HFFc6 (cell line): Measurements from ENCODE around the gene GTF3C4. TPM values are rescaled to one million over a fixed set of nuclear protein-coding genes. Genes with fewer than 3 reads are reported as not detected.
A peak's percentile ranks its signal among the peaks of the same experiment; 100 is the strongest.

Experiments used
- DNase-seq: peaks from one replicate; pipeline ENCODE4 v3.0.0-alpha.2; 2018
- H3K27ac Mint-ChIP-seq: 2 replicates; pipeline ENCODE4 v1.8.0; 2020; ENCODE audit warnings: mild to moderate bottlenecking, mixed read lengths
- H3K27me3 Mint-ChIP-seq: 2 replicates; pipeline ENCODE4 v1.8.0; 2021; ENCODE audit warnings: mild to moderate bottlenecking, moderate library complexity, mixed read lengths; ENCODE audit not compliant: insufficient read depth
- H3K36me3 Mint-ChIP-seq: 2 replicates; pipeline ENCODE4 v1.8.0; 2021; ENCODE audit warnings: low read depth, mixed read lengths
- H3K4me1 Mint-ChIP-seq: 2 replicates; pipeline ENCODE4 v1.8.0; 2020; ENCODE audit warnings: low read depth, mixed read lengths
- H3K4me3 Mint-ChIP-seq: 2 replicates; pipeline ENCODE4 v1.8.0; 2020; ENCODE audit warnings: mild to moderate bottlenecking, moderate library complexity, mixed read lengths
- H3K9me3 Mint-ChIP-seq: 2 replicates; pipeline ENCODE4 v1.8.0; 2020; ENCODE audit warnings: mild to moderate bottlenecking, mixed read lengths
- total RNA-seq, 6 experiments: library from RNA; stranded (reverse); fragmentation: NEBNext Ultra II Directional; extraction: Animal tissue kit (Norgen Biotek cat#: 25700); gene quantifications; 2 replicates in 1 of 6; 3 replicates in 5 of 6; pipeline ENCODE4 v1.2.3, GENCODE V29; 2021
- TF ChIP-seq, protein P1 (sequence below): fragments of 200-600 bp; sonication (generic); IDR thresholded peaks from 2 replicates; pipeline ENCODE4 v1.5.0; 2021; ENCODE audit warnings: antibody characterized with exemption, mild to moderate bottlenecking

The GTF3C4 gene
- total RNA-seq, 6 experiments from 2014 or later = 13.5 to 16.0 (median 15.1) TPM

DNA sequence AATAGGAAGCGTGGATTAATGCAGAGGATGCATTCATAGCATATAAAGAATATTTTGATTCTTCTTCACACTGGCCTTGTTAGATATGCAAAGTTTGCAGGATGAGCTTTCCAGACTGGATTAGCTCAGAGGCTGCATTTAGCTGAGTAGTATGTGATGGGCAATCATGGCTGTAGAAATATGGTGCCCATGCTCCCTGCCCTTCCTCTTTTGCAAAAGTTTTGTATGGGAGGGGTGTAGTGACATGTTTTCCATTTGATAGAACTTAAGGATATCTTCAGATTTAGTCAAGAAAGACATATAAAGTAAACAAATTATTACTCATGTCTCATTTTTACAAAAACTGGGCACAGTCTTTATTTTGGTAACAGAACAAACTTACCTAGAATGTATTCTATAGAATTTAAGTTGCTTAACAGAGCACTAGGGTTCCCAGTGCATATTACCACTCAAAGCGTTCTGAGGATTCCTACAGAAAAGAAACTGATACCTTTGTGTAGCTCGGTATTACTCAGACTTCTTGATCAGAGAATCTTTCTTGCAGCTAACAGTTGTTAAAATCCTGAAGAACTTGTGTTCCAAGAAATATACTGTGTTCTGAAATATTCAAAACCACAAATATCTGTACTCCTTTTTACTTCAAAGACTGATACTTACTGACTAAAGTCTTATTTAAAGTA lies 9.8 kb downstream of the GTF3C4 start:
- Mint-ChIP-seq H3K27me3 (no peaks in the 10 kb centered on the region), H3K4me1 (peaks cover 27% of the 10 kb centered on the region), H3K27ac (no peak overlapping the region), H3K9me3 (no peaks in the 10 kb centered on the region), H3K36me3 (peaks cover 38% of the 10 kb centered on the region), H3K4me3 (no peak overlapping the region)
- TF ChIP-seq, protein P1, sequence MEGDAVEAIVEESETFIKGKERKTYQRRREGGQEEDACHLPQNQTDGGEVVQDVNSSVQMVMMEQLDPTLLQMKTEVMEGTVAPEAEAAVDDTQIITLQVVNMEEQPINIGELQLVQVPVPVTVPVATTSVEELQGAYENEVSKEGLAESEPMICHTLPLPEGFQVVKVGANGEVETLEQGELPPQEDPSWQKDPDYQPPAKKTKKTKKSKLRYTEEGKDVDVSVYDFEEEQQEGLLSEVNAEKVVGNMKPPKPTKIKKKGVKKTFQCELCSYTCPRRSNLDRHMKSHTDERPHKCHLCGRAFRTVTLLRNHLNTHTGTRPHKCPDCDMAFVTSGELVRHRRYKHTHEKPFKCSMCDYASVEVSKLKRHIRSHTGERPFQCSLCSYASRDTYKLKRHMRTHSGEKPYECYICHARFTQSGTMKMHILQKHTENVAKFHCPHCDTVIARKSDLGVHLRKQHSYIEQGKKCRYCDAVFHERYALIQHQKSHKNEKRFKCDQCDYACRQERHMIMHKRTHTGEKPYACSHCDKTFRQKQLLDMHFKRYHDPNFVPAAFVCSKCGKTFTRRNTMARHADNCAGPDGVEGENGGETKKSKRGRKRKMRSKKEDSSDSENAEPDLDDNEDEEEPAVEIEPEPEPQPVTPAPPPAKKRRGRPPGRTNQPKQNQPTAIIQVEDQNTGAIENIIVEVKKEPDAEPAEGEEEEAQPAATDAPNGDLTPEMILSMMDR = no peak
- DNase-seq = no peak

DNA sequence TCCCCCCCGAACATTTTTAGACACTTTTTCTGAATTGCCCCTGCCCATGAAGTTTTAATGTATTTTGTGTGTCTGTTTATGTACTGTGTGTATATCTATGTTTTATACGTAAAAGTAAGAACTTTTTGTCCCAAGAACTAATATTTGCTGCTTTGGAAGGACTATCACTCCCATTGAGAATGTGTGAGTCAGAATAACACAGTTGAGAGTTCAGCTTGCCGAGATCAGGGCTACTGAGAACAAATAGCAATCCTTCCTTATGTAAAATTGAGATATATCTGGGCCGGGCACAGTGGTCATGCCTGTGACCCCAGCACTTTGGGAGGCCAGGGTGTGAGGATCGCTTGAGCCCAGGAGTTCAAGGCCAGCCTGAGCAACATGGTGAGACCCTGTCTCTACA lies 11.3 kb downstream of the GTF3C4 start:
- peak overlapping the region; percentile 37; the same call in 1 of the 2 replicates for H3K27ac Mint-ChIP-seq
- H3K4me3 Mint-ChIP-seq = no peak overlapping the region

DNA sequence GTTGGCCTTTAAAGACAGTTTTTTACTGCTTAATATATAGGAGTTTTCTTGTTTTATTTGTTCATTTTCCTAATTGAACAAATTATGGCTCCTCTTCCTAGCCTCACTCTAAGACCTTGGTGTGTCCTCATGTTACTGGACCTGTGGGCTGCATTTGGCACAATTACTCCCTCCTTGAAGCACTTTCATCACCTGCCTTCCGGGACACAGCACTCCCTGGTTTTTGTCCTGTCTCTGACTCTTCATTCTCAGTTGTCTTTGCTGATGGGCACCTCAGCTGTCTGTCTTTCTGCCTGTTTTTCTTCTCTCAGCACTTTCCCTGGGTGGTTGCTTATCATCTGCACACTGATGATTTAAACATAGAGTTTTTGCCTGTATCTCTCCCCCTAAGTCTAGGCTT lies 13.6 kb downstream of the GTF3C4 start:
- peaks cover 44% of the 10 kb centered on the region for H3K36me3 Mint-ChIP-seq
- no peak overlapping the region for H3K4me3 Mint-ChIP-seq
- H3K27ac Mint-ChIP-seq = no peak overlapping the region
- TF ChIP-seq, protein P1 = no peak
- no peak for DNase-seq
- no peaks in the 10 kb centered on the region for H3K27me3 Mint-ChIP-seq
- H3K4me1 Mint-ChIP-seq = peaks cover 13% of the 10 kb centered on the region
- H3K9me3 Mint-ChIP-seq = no peaks in the 10 kb centered on the region

More for the DNA sequence above, 11.3 kb downstream of the GTF3C4 start:
- TF ChIP-seq, protein P1 = no peak
- no peak for DNase-seq
- H3K27me3 Mint-ChIP-seq = no peaks in the 10 kb centered on the region
- peaks cover 19% of the 10 kb centered on the region for H3K4me1 Mint-ChIP-seq
- H3K9me3 Mint-ChIP-seq = no peaks in the 10 kb centered on the region
- peaks cover 43% of the 10 kb centered on the region for H3K36me3 Mint-ChIP-seq

DNA sequence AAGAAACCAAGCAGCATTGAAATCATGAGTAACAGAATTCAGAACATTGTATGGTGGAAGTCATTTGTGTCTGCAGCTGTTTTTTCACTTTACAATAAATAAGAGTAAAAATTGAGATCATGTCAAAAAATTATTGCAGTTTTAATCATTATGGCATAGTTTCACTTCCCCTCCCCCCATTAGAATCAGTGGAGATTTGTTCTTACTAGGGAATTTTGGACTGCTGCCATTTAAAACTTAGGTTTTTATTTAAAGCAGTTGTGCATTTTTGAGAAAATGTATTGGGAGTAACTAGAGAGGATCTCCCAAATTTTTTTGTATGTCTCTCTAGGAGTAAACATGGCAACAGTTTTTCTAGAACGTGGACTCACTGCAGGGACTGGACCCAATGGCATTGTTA lies 20.4 kb downstream of the GTF3C4 start:
- DNase-seq = no peak
- Mint-ChIP-seq H3K27me3 (no peaks in the 10 kb centered on the region), H3K4me3 (no peak overlapping the region), H3K9me3 (peaks cover 15% of the 10 kb centered on the region), H3K4me1 (no peaks in the 10 kb centered on the region), H3K36me3 (peaks cover 76% of the 10 kb centered on the region), H3K27ac (no peak overlapping the region)
- TF ChIP-seq, protein P1 = no peak

DNA sequence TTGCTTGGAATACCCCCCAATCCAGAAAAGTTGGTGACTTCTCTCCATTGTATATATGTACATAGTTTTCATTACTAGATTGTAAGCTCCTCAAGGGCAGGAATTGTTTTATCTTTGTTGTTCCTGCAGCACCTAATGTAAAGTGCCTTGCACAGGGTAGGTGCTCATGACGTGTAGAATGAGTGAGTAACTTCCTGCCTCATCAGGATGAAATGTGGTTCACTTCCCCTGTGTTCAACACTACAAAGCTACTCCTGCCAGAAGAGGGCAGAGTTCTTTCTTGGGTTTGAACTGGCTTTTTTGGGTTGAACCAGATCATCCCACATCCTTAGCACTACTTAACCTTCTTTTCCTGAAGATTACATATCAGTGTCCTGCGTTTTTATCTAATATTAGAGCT lies 23.9 kb downstream of the GTF3C4 start:
- Mint-ChIP-seq H3K27me3 (no peaks in the 10 kb centered on the region; the same call in none of the 2 replicates), H3K36me3 (peaks cover 87% of the 10 kb centered on the region), H3K27ac (no peak overlapping the region), H3K9me3 (peaks cover 46% of the 10 kb centered on the region), H3K4me1 (no peaks in the 10 kb centered on the region), H3K4me3 (no peak overlapping the region)
- no peak for DNase-seq
- TF ChIP-seq, protein P1 = no peak; the same call in 1 of the 2 replicates
